NOMO-1 treated with DMSO at 0.1 percent for 48 hours (cell line): ENCODE data around the gene TMEM25.
"Not testable (repeated sequence)": the region's sequence is repeated elsewhere in the genome, so short reads cannot be mapped to it uniquely, and the experiment has no call there.

ENCODE experiments used
- DNase-seq: peaks from one replicate; lab custom pipeline; 2025; ENCODE audit not compliant: unreplicated experiment; lab: John Stamatoyannopoulos, UW

TMEM25 gene

DNA sequence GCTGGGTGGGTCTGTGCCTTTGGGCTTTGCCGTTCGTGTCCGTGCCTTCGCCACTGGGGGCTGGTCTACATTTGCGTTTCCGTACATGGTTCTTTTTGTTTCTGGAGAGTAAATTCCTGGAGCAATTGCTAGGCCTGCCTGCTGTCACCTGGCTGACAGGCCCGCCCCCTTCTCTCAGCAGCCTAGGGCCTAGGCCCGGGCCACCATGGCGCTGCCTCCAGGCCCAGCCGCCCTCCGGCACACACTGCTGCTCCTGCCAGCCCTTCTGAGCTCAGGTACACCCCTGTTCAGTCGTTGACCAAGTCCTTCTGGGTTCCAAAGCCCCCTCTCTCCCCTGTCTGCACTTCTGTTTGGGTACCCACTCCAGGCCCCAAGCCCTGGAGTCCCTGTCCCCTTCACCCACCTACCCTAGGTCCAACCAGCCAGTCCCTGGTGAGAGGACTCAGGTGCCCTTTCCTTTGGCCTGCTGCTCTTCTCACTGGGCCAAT lies 649 bp downstream of the TMEM25 start:
- no peak for DNase-seq

GRCh38 chr11:118532091-118532490 lies 1.1 kb downstream of the TMEM25 start:
- DNase-seq: no peak

DNA sequence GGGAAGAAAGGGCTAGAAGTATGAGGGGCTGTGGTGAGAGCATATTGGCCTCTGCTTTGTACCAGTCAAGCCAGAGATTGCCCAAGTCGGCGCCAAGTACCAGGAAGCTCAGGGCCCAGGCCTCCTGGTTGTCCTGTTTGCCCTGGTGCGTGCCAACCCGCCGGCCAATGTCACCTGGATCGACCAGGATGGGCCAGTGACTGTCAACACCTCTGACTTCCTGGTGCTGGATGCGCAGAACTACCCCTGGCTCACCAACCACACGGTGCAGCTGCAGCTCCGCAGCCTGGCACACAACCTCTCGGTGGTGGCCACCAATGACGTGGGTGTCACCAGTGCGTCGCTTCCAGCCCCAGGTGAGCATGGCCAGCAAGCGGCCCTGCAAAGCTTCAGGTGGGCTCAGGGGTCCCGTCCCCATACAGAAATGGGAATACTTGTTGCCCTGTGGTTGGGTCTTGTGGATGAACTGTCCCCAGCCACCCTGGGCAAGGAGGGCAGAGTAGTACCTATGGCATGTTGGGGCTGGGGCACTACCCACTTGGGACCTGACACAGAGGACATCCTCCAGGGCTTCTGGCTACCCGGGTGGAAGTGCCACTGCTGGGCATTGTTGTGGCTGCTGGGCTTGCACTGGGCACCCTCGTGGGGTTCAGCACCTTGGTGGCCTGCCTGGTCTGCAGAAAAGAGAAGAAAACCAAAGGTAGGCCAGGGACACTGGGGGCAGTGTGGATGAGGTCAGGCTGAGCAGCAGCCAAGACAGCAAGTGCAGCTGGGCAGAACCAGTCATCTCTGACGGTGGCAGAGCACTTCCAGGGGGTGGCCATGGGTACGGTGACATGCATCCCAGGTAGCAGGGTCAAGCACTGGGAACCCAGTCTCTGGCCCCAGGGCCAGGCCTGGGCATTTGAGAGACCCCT lies 2.1 kb downstream of the TMEM25 start:
- DNase-seq: no peak

DNA sequence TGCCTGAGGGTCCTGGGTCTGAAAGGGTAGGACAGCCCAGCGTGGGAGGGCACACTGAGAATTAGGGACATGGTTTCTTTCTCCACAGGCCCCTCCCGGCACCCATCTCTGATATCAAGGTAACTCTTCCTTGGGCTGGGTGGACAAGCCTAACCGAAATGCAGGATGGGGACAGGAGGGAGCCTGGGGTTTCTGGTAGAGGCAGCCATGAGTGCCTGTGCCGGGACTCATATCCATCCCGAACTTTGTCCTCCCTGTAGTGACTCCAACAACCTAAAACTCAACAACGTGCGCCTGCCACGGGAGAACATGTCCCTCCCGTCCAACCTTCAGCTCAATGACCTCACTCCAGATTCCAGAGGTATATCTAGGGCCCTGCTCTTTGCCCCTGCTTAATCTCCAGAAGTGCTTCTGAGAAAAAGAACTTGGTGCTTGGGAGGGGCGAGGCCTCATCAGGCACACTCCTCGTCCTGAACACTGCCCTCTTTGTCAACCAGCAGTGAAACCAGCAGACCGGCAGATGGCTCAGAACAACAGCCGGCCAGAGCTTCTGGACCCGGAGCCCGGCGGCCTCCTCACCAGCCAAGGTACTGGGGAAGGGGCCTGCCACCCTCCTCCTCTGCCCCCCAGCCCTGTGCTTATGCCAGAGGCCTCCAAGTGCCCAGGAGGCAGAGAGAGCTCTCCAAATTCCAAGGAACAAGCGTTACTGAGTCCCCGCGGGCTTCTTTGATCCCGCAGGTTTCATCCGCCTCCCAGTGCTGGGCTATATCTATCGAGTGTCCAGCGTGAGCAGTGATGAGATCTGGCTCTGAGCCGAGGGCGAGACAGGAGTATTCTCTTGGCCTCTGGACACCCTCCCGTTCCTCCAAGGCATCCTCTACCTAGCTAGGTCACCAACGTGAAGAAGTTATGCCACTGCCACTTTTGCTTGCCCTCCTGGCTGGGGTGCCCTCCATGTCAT lies 3.1 kb downstream of the TMEM25 start:
- DNase-seq: no peak

DNA sequence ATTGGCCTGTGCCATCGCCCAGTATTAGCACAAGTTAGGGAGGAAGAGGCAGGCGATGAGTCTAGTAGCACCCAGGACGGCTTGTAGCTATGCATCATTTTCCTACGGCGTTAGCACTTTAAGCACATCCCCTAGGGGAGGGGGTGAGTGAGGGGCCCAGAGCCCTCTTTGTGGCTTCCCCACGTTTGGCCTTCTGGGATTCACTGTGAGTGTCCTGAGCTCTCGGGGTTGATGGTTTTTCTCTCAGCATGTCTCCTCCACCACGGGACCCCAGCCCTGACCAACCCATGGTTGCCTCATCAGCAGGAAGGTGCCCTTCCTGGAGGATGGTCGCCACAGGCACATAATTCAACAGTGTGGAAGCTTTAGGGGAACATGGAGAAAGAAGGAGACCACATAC lies 4.3 kb downstream of the TMEM25 start:
- no peak for DNase-seq

DNA sequence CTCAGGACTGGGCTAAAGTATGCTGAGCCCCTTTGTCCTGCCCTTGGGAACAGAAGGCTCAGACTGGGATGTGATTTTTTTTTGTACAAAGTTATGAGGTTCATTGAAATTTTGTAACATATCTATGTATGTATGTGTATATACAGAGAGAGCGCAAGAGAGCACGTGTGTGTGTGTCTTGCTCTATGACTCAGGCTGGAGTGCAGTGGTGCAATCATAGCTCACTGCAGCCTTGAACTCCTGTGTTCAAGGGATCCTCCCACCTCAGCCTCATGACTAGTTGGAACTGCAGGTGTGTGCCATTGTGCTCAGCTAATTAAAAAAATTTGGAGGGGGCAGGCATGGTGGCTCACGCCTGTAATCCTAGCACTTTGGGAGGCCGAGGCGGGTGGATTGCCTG lies 5.7 kb downstream of the TMEM25 start:
- peak; percentile 4 for DNase-seq

DNA sequence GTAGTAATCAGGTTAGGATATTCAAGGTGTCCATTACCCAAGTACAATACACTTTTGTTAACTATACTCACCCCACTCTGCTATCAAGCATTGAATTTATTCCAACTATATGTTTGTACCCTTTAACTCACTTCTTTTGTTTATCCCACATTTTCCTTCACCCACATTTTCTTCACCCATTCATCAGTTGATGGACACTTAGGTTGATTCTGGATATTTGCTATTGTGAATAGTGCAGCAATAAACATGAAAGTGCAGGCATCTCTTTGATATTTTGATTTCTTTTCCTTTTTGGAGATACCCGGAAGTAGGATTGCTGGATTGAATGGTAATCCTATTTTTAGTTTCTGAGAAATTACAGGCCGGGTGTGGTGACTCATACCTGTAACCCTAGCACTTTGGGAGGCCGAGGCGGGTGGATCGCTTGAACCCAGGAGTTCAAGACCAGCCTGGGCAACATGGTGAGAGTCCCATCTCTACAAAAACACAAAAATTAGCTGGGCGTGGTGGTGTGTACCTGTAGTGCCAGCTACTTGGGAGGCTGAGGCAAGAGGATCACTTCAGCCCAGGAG lies 6.5 kb downstream of the TMEM25 start:
- no peak for DNase-seq

DNA sequence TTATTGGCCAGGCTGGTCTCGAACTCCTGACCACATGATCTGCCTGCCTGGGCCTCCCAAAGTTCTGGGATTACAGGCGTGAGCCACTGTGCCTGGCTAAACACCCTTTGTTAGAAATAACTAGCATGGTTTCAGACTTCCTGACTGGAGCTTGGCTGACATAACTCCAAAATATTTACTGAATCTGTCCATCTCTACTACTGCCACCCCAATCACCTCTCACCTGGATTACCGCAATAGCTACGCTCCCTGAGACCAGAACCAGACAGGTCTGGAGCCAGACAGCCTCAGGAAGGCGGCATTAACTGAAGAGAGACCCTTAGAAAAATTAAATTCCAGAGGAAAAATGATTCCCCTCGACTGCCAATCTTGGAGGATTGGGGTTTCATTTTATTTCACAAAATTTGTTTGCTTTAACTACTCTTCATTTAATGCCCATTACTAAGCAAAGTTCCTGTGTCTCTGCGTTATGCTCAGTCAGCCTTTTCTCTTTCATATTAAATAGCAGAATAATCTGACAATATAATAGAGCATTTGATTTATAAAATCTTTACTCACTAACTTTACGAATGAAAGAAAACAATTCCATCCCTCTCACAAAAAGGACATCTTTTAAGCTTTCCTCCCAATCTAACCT lies 13.1 kb downstream of the TMEM25 start:
- no peak for DNase-seq

- DNase-seq: no peak
Observed at GRCh38 chr11:118544647-118545010, 13.6 kb downstream of the TMEM25 start.

GRCh38 chr11:118545533-118545932 lies 14.5 kb downstream of the TMEM25 start:
- DNase-seq: no peak

DNA sequence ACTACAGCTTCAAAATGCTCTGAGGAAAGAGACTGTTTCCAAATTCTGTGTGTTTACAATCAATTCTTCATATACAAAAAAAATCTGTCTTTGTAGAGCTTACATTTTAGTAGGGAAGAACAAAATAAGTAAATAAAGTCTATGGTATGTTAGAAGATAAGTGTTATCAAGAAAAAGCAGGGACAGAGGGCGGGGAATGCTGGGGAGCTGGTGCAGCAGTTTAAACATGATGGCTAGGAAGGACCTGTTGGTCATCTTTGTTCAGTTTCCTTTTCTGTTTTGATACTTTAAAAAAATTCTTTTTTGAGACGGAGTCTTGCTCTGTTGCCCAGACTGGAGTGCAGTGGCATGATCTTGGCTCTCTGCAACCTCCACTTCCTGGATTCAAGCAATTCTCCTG lies 16.1 kb downstream of the TMEM25 start:
- DNase-seq: no peak

- no peak for DNase-seq
Observed at GRCh38 chr11:118552341-118552740, 21.3 kb downstream of the TMEM25 start.

- DNase-seq: no peak
Observed at GRCh38 chr11:118560806-118561205, 29.8 kb downstream of the TMEM25 start.

DNA sequence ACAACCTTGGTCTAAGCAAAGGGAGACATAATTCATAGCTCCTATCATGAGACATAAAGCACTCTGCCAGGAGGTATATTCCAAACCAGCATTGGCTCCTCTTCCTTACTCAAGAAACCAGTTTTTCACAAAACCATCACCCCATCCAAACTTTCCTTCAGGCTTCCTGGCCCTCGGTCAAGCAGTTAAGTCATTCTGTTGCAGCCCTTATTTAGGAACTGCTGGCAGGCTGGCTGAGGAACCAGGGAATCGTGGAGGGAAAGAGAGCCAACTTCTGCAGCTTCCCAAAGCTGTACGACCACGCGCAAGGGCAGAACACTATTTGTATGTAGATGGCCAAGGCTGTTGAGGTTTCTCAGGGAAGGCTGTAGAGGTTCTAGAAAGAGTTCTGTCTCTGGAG lies 34.1 kb downstream of the TMEM25 start:
- no peak for DNase-seq

- no peak for DNase-seq
Observed at GRCh38 chr11:118569670-118570069, 38.7 kb downstream of the TMEM25 start.

GRCh38 chr11:118570787-118571186 lies 39.8 kb downstream of the TMEM25 start:
- DNase-seq: no peak

- not testable (repeated sequence) for DNase-seq
Observed at GRCh38 chr11:118571701-118572060, 40.7 kb downstream of the TMEM25 start.

DNA sequence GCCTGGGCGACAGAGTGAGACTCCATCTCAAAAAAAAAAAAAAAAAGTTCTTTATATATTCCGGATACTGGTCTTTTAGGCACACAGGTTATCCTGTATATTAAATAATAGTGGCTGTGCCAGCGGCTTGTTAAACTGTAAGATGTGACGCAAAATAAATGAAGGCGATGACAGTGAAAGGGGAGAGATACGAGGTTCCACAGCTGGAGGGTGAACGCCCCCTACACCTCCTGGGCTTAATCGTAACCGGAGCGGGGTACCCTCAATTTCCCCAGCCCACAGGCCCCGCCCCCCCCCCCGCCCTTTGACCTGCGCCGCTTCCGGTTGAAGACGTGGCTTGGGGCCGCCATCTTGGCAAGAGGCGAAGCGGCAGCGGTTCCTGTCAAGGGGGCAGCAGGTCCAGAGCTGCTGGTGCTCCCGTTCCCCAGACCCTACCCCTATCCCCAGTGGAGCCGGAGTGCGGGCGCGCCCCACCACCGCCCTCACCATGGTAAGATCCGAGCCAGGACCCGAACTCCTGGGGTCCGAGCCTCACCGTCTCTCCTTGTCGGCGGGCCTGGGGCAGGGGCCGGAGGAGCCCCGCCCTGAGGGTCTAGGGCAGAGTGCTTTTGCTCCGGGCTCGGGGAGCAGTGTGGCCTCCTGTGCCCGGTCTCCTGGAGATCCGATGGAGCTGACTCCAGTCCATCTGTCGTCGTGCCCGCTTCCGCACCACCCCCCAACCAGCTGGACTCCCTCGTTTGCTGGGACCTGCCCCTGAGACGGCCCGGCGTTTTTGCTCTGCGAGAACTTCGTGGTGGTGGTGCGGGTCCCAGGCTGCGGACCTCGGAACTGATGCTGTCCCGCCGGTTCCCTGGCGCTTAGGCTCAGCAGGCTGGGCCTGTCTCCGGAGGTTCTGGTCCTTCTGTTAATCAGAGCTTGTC lies 41.3 kb downstream of the TMEM25 start, which contains the start of gene ARCN1:
Gene ARCN1 (plus strand): TSS at position 349 of the 920 bp plus-strand sequence. CDS start 139 bp downstream, at position 488.
- DNase-seq: peak; percentile 62

GRCh38 chr11:118572981-118573550 lies 42.1 kb downstream of the TMEM25 start:
- peak; percentile 21 for DNase-seq
